SJSA1 (cell line): Measurements from ENCODE around the gene STXBP5. TPM values are rescaled to one million over a fixed set of nuclear protein-coding genes. Genes with fewer than 3 reads are reported as not detected.

ENCODE experiments used
- DNase-seq, 2 experiments: peaks; one replicate each; pipeline ENCODE4 v3.0.0-alpha.2; 2015 to 2020; ENCODE audit warnings: low spot score in 2 of 2, low read depth in 1 of 2
- H3K27ac ChIP-seq: fragments of 250-450 bp; sonication (Bioruptor Pico); 2 replicates; pipeline ENCODE4 v1.5.1; 2020; ENCODE audit warnings: mild to moderate bottlenecking, moderate library complexity
- H3K27me3 ChIP-seq: fragments of 250-450 bp; sonication (Bioruptor Pico); replicated peaks from 2 replicates; pipeline ENCODE4 v1.5.1; 2020; ENCODE audit warnings: mild to moderate bottlenecking, moderate library complexity
- H3K36me3 ChIP-seq: fragments of 250-450 bp; sonication (Bioruptor Pico); 2 replicates; pipeline ENCODE4 v1.5.1; 2020; ENCODE audit warnings: mild to moderate bottlenecking
- H3K4me1 ChIP-seq: fragments of 250-450 bp; sonication (Bioruptor Pico); replicated peaks from 2 replicates; pipeline ENCODE4 v1.6.1; 2021; ENCODE audit warnings: mild to moderate bottlenecking
- H3K4me3 ChIP-seq: fragments of 250-450 bp; sonication (Bioruptor Pico); 2 replicates; pipeline ENCODE4 v1.5.1; 2020; ENCODE audit warnings: mild to moderate bottlenecking
- H3K9me3 ChIP-seq: fragments of 250-450 bp; sonication (Bioruptor Pico); replicated peaks from 2 replicates; pipeline ENCODE4 v1.5.1; 2020; ENCODE audit warnings: mild to moderate bottlenecking
- total RNA-seq: library from RNA; depleted of rRNA; stranded (reverse); fragments of >200 nt; shearing (Covaris generic); gene quantifications from 2 replicates; pipeline ENCODE4 v1.2.3, GENCODE V29; 2014

The STXBP5 gene
- total RNA-seq, 1 experiment from 2014 or later = 19.5 TPM

DNA sequence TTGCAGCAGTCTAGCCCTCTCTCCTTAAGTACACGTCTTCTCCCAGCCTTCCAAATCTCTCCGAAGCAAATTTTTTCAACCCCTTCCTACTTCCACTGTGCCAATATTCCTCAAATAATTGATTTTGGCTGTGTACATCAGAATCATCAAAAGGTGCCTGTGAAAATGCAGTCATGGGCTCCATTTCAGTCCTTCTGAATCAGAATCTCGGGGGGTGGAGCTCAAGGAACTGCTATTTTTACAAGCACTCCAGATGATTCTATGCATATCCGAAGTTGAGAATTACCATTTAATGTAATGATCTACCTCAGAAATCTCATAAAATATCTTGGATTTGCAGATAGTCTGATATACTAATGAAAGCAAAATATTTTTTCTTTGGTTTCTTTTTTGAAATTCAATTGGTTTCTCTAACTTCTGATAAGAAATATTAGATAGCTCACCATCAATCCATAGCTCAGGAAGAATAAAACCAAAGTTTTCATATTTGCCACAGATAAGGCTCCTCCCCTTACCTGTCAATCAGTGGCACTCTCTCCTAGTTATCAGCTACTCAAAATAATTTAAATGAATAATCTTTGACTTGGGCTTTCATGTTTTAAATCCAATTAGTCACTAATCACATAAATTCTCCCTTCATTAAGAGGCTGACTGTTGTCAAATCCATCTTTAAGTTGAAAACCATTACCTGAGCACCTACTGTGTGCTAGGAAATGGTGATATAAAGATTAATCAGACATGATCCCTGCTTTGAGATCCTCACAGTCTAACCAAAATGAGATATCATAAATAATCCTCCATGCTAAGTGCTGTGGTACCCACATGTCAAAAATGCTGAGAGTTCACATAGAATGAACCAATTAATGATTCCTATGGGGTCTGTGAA is 36.4 kb upstream of the STXBP5 start:
- Histone ChIP-seq H3K9me3 (no peaks in the 10 kb centered on the region), H3K27me3 (no peaks in the 10 kb centered on the region), H3K27ac (no peak overlapping the region), H3K36me3 (no peaks in the 10 kb centered on the region), H3K4me3 (no peak overlapping the region), H3K4me1 (no peaks in the 10 kb centered on the region)
- no peak for DNase-seq

DNA sequence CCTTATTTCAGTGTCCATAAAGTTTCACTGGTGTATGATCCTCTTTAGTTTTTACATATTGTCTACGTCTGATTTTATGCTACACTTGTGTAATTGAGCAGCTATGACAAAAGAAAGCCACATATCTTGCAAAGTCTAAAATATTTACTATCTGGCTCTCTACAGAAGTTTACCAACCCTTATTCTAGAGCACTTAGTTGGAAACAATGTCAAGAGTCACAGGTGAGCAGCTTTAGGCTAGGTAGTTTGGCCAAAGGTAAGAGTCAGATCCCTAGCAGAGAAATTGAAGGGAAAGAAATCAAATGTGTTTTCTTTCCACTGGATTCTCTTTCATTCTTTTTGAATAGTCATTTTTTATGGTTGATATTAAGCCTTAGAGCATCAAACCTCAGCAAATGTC is 34.7 kb upstream of the STXBP5 start:
- Histone ChIP-seq H3K27me3 (no peaks in the 10 kb centered on the region), H3K4me1 (no peaks in the 10 kb centered on the region), H3K9me3 (no peaks in the 10 kb centered on the region), H3K27ac (no peak overlapping the region), H3K36me3 (no peaks in the 10 kb centered on the region), H3K4me3 (no peak overlapping the region)
- no peak for DNase-seq

- H3K27ac ChIP-seq = no peak overlapping the region
- H3K9me3 ChIP-seq = no peaks in the 10 kb centered on the region
- no peaks in the 10 kb centered on the region for H3K4me1 ChIP-seq
- no peak overlapping the region for H3K4me3 ChIP-seq
- DNase-seq = no peak
- H3K27me3 ChIP-seq = no peaks in the 10 kb centered on the region
- H3K36me3 ChIP-seq = no peaks in the 10 kb centered on the region
Observed at GRCh38 chr6:147170269-147170668, 33.9 kb upstream of the STXBP5 start.

GRCh38 chr6:147173140-147173539 is 31.1 kb upstream of the STXBP5 start:
- no peak overlapping the region for H3K4me3 ChIP-seq
- H3K9me3 ChIP-seq = no peaks in the 10 kb centered on the region
- DNase-seq = no peak
- H3K36me3 ChIP-seq = no peaks in the 10 kb centered on the region
- H3K27ac ChIP-seq = no peak overlapping the region
- no peaks in the 10 kb centered on the region for H3K27me3 ChIP-seq
- H3K4me1 ChIP-seq = no peaks in the 10 kb centered on the region

- Histone ChIP-seq H3K27ac (no peak overlapping the region), H3K4me1 (no peaks in the 10 kb centered on the region), H3K4me3 (no peak overlapping the region), H3K27me3 (no peaks in the 10 kb centered on the region), H3K9me3 (no peaks in the 10 kb centered on the region), H3K36me3 (no peaks in the 10 kb centered on the region)
- no peak for DNase-seq
Observed at GRCh38 chr6:147173675-147174308, 30.4 kb upstream of the STXBP5 start.

DNA sequence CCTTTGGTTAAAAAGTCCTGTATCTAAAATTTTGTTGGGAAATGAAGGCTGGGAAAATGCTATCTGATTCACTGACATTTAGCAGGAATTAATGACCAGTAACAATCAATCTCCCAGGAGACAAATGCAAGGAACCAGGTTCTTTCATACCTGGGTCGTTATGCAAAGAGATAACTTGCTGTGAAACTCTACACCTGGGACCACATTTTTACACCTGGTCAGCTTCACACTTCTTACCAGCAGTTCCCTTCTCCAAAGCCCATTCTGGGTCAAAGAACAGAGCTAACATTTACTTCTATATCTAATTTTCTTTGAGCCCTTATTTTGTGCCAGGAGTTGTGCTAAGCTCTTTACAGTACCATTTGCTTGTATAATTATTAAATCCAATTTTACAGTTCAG is 27.4 kb upstream of the STXBP5 start:
- Histone ChIP-seq H3K9me3 (no peaks in the 10 kb centered on the region), H3K4me1 (no peaks in the 10 kb centered on the region), H3K36me3 (no peaks in the 10 kb centered on the region), H3K27ac (no peak overlapping the region), H3K4me3 (no peak overlapping the region), H3K27me3 (no peaks in the 10 kb centered on the region)
- no peak for DNase-seq

DNA sequence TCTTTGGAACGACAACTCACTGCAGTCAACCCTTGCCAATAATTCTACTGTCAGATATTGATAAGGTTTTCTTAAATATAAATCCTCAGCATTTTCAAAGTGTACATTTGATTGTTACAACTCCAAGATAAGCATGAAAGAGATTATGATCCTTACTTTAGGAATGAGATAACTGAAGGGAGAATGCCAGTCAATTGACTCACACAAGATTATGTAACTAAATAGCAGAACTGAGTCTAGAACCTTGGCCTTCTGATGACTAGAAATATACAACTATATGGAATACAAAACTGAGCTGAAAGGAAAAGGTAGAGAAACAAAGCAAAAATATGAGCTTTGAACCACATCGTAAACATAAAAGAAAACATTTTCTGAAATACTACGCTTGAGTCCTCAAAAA is 26.9 kb upstream of the STXBP5 start:
- H3K4me3 ChIP-seq = no peak overlapping the region
- H3K9me3 ChIP-seq = no peaks in the 10 kb centered on the region
- no peaks in the 10 kb centered on the region for H3K4me1 ChIP-seq
- no peaks in the 10 kb centered on the region for H3K36me3 ChIP-seq
- no peak overlapping the region for H3K27ac ChIP-seq
- no peaks in the 10 kb centered on the region for H3K27me3 ChIP-seq
- no peak for DNase-seq

DNA sequence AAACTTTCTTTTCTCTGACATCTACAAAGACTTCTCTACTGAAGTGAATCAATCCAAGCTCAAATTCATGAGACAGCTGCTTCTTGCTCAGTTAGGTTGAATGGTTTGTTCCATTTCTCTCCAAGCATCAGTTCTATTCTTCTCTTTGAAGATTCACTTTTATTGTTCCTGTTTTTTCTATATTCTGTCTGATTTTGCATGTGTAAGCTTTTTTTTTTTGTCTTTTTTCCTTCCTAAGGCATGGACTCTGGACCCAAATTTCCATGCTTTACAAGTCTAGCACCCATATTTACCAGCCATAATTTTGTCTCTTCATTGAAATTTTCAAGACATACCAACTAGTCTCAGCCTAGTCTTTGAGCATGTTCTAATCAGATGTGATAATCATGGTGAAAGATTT is 25.9 kb upstream of the STXBP5 start:
- H3K4me3 ChIP-seq = no peak overlapping the region
- H3K9me3 ChIP-seq = no peaks in the 10 kb centered on the region
- no peak for DNase-seq
- H3K27me3 ChIP-seq = no peaks in the 10 kb centered on the region
- no peak overlapping the region for H3K27ac ChIP-seq
- H3K4me1 ChIP-seq = no peaks in the 10 kb centered on the region
- no peaks in the 10 kb centered on the region for H3K36me3 ChIP-seq

DNA sequence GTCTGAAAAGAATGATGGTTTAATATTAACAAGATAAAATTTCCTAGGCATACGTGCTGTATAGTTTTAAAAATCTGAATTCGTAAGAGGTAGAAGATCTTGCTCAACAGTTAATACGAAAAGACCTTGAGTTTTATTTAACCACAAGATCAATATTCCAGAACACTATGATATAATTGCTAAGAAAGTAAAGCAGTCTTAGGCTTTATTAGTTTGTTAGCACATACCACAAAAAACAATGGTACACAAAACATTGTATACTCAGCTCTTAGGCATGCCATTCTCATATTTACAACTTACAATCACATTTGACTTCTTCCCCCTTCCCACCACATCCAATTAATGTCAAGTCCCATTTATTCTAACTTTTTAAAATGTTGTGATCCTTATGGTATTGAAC is 24.4 kb upstream of the STXBP5 start:
- Histone ChIP-seq H3K4me1 (no peaks in the 10 kb centered on the region), H3K4me3 (no peak overlapping the region), H3K36me3 (no peaks in the 10 kb centered on the region), H3K27ac (no peak overlapping the region), H3K9me3 (no peaks in the 10 kb centered on the region), H3K27me3 (no peaks in the 10 kb centered on the region)
- no peak for DNase-seq

DNA sequence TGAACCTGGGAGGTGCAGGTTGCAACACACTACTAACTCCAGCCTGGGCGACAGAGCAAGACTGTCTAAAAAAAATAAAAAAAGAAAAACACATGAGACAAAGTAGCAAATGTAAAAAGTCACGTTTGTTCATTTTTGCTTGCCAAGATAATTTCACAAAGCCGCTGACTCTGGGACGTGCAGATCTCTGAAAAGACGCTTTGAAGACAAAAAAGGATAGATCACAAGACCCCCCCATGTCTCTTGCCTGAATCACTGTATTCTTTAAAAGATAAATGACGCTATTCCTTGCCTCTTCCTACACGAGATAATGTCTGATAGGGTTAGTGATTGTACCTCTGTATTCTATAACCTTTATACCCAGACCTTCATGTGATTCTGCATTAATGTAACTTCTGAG is 23.3 kb upstream of the STXBP5 start:
- Histone ChIP-seq H3K9me3 (no peaks in the 10 kb centered on the region), H3K4me3 (no peak overlapping the region), H3K36me3 (no peaks in the 10 kb centered on the region), H3K27ac (no peak overlapping the region), H3K4me1 (no peaks in the 10 kb centered on the region), H3K27me3 (no peaks in the 10 kb centered on the region)
- DNase-seq = no peak

- Histone ChIP-seq H3K36me3 (no peaks in the 10 kb centered on the region), H3K4me3 (no peak overlapping the region), H3K4me1 (no peaks in the 10 kb centered on the region), H3K27me3 (no peaks in the 10 kb centered on the region), H3K9me3 (no peaks in the 10 kb centered on the region), H3K27ac (no peak overlapping the region)
- no peak for DNase-seq
Observed at GRCh38 chr6:147184379-147184778, 19.8 kb upstream of the STXBP5 start.

DNA sequence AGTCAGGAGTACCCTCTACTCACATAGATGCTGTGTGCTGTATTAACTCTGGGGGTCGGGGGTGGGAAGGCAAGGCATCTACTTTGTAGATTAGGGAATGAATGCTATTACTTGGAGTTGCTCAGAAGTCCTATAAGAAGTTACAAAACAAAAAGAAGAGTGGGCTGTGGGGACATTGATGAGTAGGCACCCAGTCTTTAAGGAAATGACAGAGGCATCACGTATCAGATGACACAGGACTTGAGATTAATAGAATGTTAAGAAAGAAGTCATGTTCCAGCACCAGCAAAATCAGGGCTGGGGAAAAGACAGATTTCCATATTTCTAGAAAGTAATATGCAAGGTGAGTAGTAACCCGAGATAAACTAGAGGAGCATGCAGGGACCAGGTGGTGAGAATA is 19.0 kb upstream of the STXBP5 start:
- H3K4me3 ChIP-seq = no peak overlapping the region
- no peak for DNase-seq
- no peaks in the 10 kb centered on the region for H3K27me3 ChIP-seq
- no peaks in the 10 kb centered on the region for H3K36me3 ChIP-seq
- H3K27ac ChIP-seq = no peak overlapping the region
- no peaks in the 10 kb centered on the region for H3K4me1 ChIP-seq
- no peaks in the 10 kb centered on the region for H3K9me3 ChIP-seq

GRCh38 chr6:147190556-147190955 is 13.7 kb upstream of the STXBP5 start:
- Histone ChIP-seq H3K27ac (no peak overlapping the region), H3K36me3 (no peaks in the 10 kb centered on the region), H3K4me1 (no peaks in the 10 kb centered on the region), H3K27me3 (no peaks in the 10 kb centered on the region), H3K9me3 (no peaks in the 10 kb centered on the region), H3K4me3 (no peak overlapping the region)
- no peak for DNase-seq

GRCh38 chr6:147192278-147192911 is 11.8 kb upstream of the STXBP5 start:
- no peaks in the 10 kb centered on the region for H3K4me1 ChIP-seq
- H3K4me3 ChIP-seq = no peak overlapping the region
- H3K27me3 ChIP-seq = no peaks in the 10 kb centered on the region
- H3K27ac ChIP-seq = no peak overlapping the region
- no peaks in the 10 kb centered on the region for H3K36me3 ChIP-seq
- H3K9me3 ChIP-seq = no peaks in the 10 kb centered on the region
- DNase-seq = no peak
